Hepatocyte (in vitro differentiated cells): ENCODE measurements around the gene COX7A2. TPM values are rescaled to one million over a fixed set of nuclear protein-coding genes. Genes with fewer than 3 reads are reported as not detected.

Source experiments
- DNase-seq: peaks from one replicate; pipeline ENCODE4 v3.0.0-alpha.2; 2016; ENCODE audit warnings: low spot score
- H2AFZ ChIP-seq: fragments of 200-600 bp; sonication (generic); 2 replicates; pipeline ENCODE4 v1.6.0; 2016; ENCODE audit warnings: antibody characterized with exemption, mild to moderate bottlenecking
- H3K27ac ChIP-seq: fragments of 200-600 bp; sonication (generic); 2 replicates; pipeline ENCODE4 v1.5.1; 2016; ENCODE audit warnings: mild to moderate bottlenecking
- H3K27me3 ChIP-seq: fragments of 200-600 bp; sonication (generic); 2 replicates; pipeline ENCODE4 v1.6.1; 2016
- H3K36me3 ChIP-seq: fragments of 200-600 bp; sonication (generic); replicated peaks from 2 replicates; pipeline ENCODE4 v1.5.1; 2016; ENCODE audit warnings: low read depth; ENCODE audit not compliant: insufficient read depth
- H3K4me1 ChIP-seq: fragments of 200-600 bp; sonication (generic); 2 replicates; pipeline ENCODE4 v1.5.1; 2016; ENCODE audit warnings: mild to moderate bottlenecking, moderate library complexity; ENCODE audit not compliant: insufficient read depth
- H3K4me2 ChIP-seq: fragments of 200-600 bp; sonication (generic); 2 replicates; pipeline ENCODE4 v1.6.0; 2016
- H3K4me3 ChIP-seq: fragments of 200-600 bp; sonication (generic); 2 replicates; pipeline ENCODE4 v1.5.1; 2016; ENCODE audit warnings: mild to moderate bottlenecking
- H3K79me2 ChIP-seq: fragments of 200-600 bp; sonication (generic); 2 replicates; pipeline ENCODE4 v1.6.0; 2017; ENCODE audit warnings: mild to moderate bottlenecking
- H3K9me2 ChIP-seq: fragments of 200-600 bp; sonication (generic); replicated peaks from 2 replicates; pipeline ENCODE4 v1.6.0; 2017; ENCODE audit warnings: mild to moderate bottlenecking; ENCODE audit not compliant: insufficient read depth
- H3K9me3 ChIP-seq: fragments of 200-600 bp; sonication (generic); 2 replicates; pipeline ENCODE4 v1.5.1; 2016; ENCODE audit warnings: low read depth, mild to moderate bottlenecking
- H4K20me1 ChIP-seq: fragments of 200-600 bp; sonication (generic); 2 replicates; pipeline ENCODE4 v1.6.0; 2016; ENCODE audit warnings: mild to moderate bottlenecking; ENCODE audit not compliant: insufficient read depth, poor library complexity, severe bottlenecking
- EZH2 ChIP-seq: fragments of 200-600 bp; sonication (generic); IDR thresholded peaks from 2 replicates; pipeline ENCODE4 v1.6.1; 2016; ENCODE audit warnings: antibody characterized with exemption, mild to moderate bottlenecking, borderline replicate concordance
- EZH2phosphoT487 ChIP-seq: fragments of 200-600 bp; sonication (generic); IDR thresholded peaks from one replicate; pipeline ENCODE4 v1.6.1; 2018; ENCODE audit warnings: antibody characterized with exemption, mild to moderate bottlenecking, low read depth, moderate library complexity; ENCODE audit not compliant: unreplicated experiment, severe bottlenecking
- WGBS: methylation state at CpG from one replicate; pipeline ENCODE4 v1.1.6; 2016; ENCODE audit warnings: low lambda C conversion rate; ENCODE audit errors: missing lambda C conversion rate; 5-methylcytosine and 5-hydroxymethylcytosine counted together
- polyA plus RNA-seq: library from polyadenylated mRNA; unstranded; fragments of >200 nt; fragmentation: Nextera tagmentation; extraction: Ambion mirVana; gene quantifications from 2 replicates; pipeline ENCODE4 v1.2.1, GENCODE V29; 2016
- total RNA-seq: library from RNA; depleted of rRNA; stranded (reverse); fragments of >200 nt; gene quantifications from 2 replicates; pipeline ENCODE4 v1.2.3, GENCODE V29; 2014
- TF ChIP-seq, protein P1 (sequence below): fragments of 200-600 bp; sonication (generic); IDR thresholded peaks from 2 replicates; pipeline ENCODE4 v1.5.1; 2016; ENCODE audit warnings: antibody characterized with exemption, mild to moderate bottlenecking; ENCODE audit not compliant: poor library complexity

Gene COX7A2
- total and polyA plus RNA-seq, 2 experiments from 2014 or later: 167 to 703 TPM

DNA sequence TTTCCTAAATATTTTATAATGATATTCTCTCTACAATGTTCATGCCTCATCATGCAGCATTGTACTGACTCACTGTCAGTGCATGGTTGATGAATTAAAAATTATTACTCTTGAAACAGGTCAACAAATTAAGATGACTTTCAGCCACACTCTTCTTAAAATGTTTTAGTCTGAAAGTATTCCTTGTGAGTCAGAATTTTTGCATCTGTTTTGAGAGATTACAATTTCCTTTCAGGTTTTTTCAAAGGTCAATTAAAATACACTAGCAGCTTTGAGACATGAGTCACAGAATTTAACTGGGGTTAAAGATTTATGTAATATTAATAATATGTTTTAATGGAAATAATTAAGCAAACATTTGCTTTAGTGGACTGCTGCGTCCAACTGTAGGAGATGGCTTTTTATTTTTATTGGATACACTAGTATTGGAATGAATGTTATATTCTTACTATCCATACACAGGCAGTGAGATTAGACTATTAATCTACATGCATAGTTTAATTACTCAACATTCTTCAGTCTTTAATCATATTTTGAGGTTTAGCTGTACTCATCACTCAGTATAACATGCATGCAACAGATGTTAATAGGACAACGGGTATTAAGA is 47.4 kb downstream of the COX7A2 start:
- no peaks in the 10 kb centered on the region for H3K79me2 ChIP-seq
- no peak overlapping the region for H2AFZ ChIP-seq
- no peak for DNase-seq
- H3K9me2 ChIP-seq: no peaks in the 10 kb centered on the region
- H3K36me3 ChIP-seq: no peaks in the 10 kb centered on the region
- no peak overlapping the region for H3K4me2 ChIP-seq
- H3K4me3 ChIP-seq: no peak overlapping the region
- no peaks in the 10 kb centered on the region for H4K20me1 ChIP-seq
- H3K27ac ChIP-seq: no peak overlapping the region
- H3K27me3 ChIP-seq: peaks cover 4% of the 10 kb centered on the region
- H3K9me3 ChIP-seq: no peaks in the 10 kb centered on the region
- WGBS: 48% methylated on average over 2 of the region's 2 CpGs
- TF ChIP-seq EZH2 (no peak), EZH2phosphoT487 (no peak)
- TF ChIP-seq, protein P1, sequence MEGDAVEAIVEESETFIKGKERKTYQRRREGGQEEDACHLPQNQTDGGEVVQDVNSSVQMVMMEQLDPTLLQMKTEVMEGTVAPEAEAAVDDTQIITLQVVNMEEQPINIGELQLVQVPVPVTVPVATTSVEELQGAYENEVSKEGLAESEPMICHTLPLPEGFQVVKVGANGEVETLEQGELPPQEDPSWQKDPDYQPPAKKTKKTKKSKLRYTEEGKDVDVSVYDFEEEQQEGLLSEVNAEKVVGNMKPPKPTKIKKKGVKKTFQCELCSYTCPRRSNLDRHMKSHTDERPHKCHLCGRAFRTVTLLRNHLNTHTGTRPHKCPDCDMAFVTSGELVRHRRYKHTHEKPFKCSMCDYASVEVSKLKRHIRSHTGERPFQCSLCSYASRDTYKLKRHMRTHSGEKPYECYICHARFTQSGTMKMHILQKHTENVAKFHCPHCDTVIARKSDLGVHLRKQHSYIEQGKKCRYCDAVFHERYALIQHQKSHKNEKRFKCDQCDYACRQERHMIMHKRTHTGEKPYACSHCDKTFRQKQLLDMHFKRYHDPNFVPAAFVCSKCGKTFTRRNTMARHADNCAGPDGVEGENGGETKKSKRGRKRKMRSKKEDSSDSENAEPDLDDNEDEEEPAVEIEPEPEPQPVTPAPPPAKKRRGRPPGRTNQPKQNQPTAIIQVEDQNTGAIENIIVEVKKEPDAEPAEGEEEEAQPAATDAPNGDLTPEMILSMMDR: no peak
- no peaks in the 10 kb centered on the region for H3K4me1 ChIP-seq

DNA sequence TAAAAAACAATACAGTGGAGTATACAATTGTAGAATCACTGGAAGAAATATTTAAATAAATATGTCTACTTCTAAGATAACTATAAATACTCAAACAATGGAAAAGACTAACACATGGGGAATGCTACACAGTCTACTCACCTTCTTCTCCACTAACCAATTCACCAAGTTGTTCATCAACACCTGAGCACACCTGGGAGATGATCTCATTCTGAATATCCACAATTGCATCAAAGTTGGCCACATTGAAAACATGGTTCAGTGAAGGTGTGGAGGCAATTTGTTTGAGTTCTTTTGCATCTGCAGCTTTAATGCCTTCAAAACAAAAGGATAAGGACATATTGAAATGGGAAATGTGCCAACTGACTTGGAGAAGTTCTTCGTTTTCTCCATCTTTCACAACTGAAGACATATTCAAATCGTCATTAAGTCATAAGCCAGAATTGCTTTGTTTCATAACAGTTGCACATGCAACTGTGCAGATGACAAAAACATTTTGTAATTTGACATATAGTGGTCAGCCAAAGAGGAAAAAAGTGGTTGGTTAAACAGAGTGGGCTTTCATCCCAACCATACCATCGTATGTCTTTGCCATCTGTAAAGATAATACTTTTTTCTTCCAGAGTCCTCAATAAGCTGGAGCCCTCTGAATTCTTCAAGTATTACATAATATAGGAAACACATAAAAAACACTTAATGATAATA is 55.2 kb downstream of the COX7A2 start:
- H3K27ac ChIP-seq: no peak overlapping the region
- no peaks in the 10 kb centered on the region for H3K4me1 ChIP-seq
- H2AFZ ChIP-seq: no peak overlapping the region
- no peaks in the 10 kb centered on the region for H3K9me2 ChIP-seq
- H4K20me1 ChIP-seq: no peaks in the 10 kb centered on the region
- no peaks in the 10 kb centered on the region for H3K79me2 ChIP-seq
- DNase-seq: no peak
- no peaks in the 10 kb centered on the region for H3K27me3 ChIP-seq
- no peak overlapping the region for H3K4me3 ChIP-seq
- H3K36me3 ChIP-seq: no peaks in the 10 kb centered on the region
- H3K4me2 ChIP-seq: no peak overlapping the region
- TF ChIP-seq EZH2phosphoT487 (no peak), EZH2 (no peak)
- TF ChIP-seq, protein P1: no peak
- no peaks in the 10 kb centered on the region for H3K9me3 ChIP-seq
- WGBS: 87% methylated on average over 3 of the region's 3 CpGs

Other genes with a start within 250 kb of the COX7A2 start
- 48.4 and 49.0 TPM in 2 replicates for gene COL12A1, start 37.7 kb downstream of the COX7A2 start, total RNA-seq
- 9.2 and 13.3 TPM in 2 replicates for gene COL12A1, start 37.7 kb downstream of the COX7A2 start, polyA plus RNA-seq
- gene TMEM30A, start 41.0 kb upstream of the COX7A2 start, total RNA-seq: 159 and 165 TPM in 2 replicates
- gene TMEM30A, start 41.0 kb upstream of the COX7A2 start, polyA plus RNA-seq: 71.1 and 71.5 TPM in 2 replicates
- gene FILIP1, start 250.0 kb upstream of the COX7A2 start, total RNA-seq: 6.0 and 7.3 TPM in 2 replicates
- 4.1 and 5.7 TPM in 2 replicates for gene FILIP1, start 250.0 kb upstream of the COX7A2 start, polyA plus RNA-seq